Mucosa of descending colon (tissue), 3 donors: ENCODE results near the gene DDR2. TPM values are rescaled to one million over a fixed set of nuclear protein-coding genes. Genes with fewer than 3 reads are reported as not detected.
A peak's percentile ranks its signal among the peaks of the same experiment; 100 is the strongest.

Source experiments
- ATAC-seq: fragments of 200-7000 bp; cut with Tn5 transposase; one replicate; pipeline ENCODE4 v1.9.1; 2020; ENCODE audit warnings: mild to moderate bottlenecking, moderate library complexity
- DNase-seq, 3 donors: peaks; one replicate each; pipeline ENCODE4 v3.0.0-alpha.2; 2020
- H3K36me3 ChIP-seq: fragments of 200-600 bp; one replicate; pipeline ENCODE4 v1.8.0; 2021; ENCODE audit warnings: low read depth, mild to moderate bottlenecking
- H3K4me1 ChIP-seq: fragments of 200-600 bp; one replicate; pipeline ENCODE4 v1.8.0; 2021; ENCODE audit warnings: low read depth, mild to moderate bottlenecking
- H3K4me3 ChIP-seq: fragments of 200-600 bp; one replicate; pipeline ENCODE4 v1.8.0; 2021; ENCODE audit warnings: mild to moderate bottlenecking
- H3K9me3 ChIP-seq: fragments of 200-600 bp; one replicate; pipeline ENCODE4 v1.8.0; 2021; ENCODE audit warnings: mild to moderate bottlenecking
- intact Hi-C, 2 donors: fragments of 100-400 bp; cut with DNase I in 1 of 2; cut with micrococcal nuclease in 1 of 2; formaldehyde crosslinking; loops; one replicate each; pipeline versions ENCODE4 v1.11.0 to v1.11.1; 2022; cut with DNase I, micrococcal nuclease
- total RNA-seq, 3 donors: library from RNA; stranded (reverse); fragmentation: NEBNext Ultra II Directional in 2 of 3; extraction: Animal tissue kit (Norgen Biotek cat#: 25700) in 2 of 3; gene quantifications; one replicate each; pipeline versions ENCODE4 v1.2.1 to v1.2.4, GENCODE V29; 2021 to 2023
- TF ChIP-seq, protein P1 (sequence below): fragments of 200-600 bp; IDR thresholded peaks from one replicate; pipeline ENCODE4 v1.8.0; 2022; ENCODE audit warnings: antibody characterized with exemption, mild to moderate bottlenecking
- donor health status: DM: no; HTN: no; CAD: no; lungs with moderate emphysema.
- donor health status: DM: no; HTN: no; CAD: no.
- donor health status: DM: no; HTN: yes; CAD: no.

DDR2 gene
- total RNA-seq, 3 donors from 2014 or later: 13.3 to 203 (median 28.0) TPM

DNA sequence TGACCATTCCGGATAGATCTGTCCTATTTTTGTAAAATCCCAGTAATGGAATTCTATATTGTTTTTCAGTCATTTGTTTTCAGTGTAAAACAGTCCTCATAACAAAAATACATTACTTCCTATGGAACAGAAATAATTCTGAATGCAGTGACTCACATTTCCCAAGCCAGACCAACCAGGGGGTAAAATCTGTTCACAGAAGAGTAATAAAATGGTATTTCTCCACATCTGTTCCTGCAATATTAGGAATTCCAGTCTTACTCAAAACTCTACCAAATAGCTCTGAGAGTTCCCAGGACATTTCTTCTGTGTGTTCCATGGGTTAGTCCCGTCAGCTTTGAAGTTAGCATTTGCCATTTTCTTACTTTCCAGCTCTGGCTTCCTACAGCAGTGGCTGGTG lies 2.6 kb upstream of the DDR2 start:
- Histone ChIP-seq H3K4me1 (no peaks in the 10 kb centered on the region), H3K4me3 (no peak overlapping the region), H3K36me3 (no peaks in the 10 kb centered on the region), H3K9me3 (no peaks in the 10 kb centered on the region)
- TF ChIP-seq, protein P1, sequence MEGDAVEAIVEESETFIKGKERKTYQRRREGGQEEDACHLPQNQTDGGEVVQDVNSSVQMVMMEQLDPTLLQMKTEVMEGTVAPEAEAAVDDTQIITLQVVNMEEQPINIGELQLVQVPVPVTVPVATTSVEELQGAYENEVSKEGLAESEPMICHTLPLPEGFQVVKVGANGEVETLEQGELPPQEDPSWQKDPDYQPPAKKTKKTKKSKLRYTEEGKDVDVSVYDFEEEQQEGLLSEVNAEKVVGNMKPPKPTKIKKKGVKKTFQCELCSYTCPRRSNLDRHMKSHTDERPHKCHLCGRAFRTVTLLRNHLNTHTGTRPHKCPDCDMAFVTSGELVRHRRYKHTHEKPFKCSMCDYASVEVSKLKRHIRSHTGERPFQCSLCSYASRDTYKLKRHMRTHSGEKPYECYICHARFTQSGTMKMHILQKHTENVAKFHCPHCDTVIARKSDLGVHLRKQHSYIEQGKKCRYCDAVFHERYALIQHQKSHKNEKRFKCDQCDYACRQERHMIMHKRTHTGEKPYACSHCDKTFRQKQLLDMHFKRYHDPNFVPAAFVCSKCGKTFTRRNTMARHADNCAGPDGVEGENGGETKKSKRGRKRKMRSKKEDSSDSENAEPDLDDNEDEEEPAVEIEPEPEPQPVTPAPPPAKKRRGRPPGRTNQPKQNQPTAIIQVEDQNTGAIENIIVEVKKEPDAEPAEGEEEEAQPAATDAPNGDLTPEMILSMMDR: no peak
- DNase-seq: no peak
- intact Hi-C loops: no loop called here
- ATAC-seq: no peak

DNA sequence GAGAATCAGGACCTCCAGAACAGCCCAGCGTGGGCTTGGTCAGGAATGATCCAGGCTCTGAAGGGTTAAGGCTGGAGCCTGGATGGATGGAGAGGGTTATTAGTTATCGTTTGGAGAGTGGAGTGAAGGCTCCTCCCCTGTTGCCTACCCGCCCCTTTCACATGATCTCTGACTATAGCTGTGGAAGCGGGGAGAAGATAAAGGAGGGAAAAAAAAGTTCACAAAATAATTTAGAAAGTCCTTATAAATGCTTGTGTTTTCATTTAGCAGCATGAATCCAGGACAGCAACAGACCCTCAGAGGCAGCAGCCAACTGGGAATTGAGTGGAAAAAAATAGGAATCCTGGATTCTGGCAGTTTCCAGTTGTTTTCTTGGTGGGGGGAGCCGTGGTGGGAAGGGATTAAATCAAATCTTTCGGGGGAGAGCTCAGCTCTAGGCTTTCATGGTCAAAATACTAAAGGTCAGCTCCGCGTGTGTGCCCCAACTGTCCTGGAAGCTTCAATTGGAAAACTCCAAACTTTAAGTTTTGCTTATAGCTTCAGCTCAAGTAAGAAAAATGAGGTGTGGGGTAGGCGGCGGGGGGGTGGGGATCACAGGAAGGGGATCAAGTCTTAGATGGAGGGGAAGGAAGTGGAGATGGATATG lies 595 bp upstream of the DDR2 start:
- no peak overlapping the region for H3K4me3 ChIP-seq
- TF ChIP-seq, protein P1: no peak
- intact Hi-C loops: no loop called here
- H3K9me3 ChIP-seq: no peaks in the 10 kb centered on the region
- DNase-seq (no peak), ATAC-seq (peak; percentile 47)
- no peaks in the 10 kb centered on the region for H3K36me3 ChIP-seq
- no peaks in the 10 kb centered on the region for H3K4me1 ChIP-seq

DNA sequence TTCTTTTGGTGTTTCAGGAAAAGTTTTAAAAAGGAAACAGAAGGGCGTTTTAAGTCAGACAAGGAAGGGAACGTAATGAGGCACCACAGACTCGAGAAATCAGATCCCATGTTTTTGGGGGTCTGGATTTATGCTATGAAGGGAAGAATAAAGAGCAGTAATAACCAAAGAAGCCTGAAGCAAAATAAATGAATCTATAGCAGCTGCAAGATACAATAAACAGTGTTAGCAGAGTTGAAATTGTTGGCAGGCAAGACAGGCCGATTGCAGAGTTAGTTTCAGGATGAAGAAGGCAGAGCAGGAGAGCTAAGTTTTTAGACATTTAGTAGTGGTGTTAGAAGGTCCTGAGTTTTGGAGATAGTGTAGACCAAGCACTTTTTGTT lies 425 bp downstream of the DDR2 start:
- Histone ChIP-seq H3K4me1 (no peaks in the 10 kb centered on the region), H3K9me3 (no peaks in the 10 kb centered on the region), H3K4me3 (peak overlapping the region; percentile 11), H3K36me3 (no peaks in the 10 kb centered on the region)
- DNase-seq (no peak), ATAC-seq (no peak)
- TF ChIP-seq, protein P1: no peak
- intact Hi-C loops: no loop called here

DNA sequence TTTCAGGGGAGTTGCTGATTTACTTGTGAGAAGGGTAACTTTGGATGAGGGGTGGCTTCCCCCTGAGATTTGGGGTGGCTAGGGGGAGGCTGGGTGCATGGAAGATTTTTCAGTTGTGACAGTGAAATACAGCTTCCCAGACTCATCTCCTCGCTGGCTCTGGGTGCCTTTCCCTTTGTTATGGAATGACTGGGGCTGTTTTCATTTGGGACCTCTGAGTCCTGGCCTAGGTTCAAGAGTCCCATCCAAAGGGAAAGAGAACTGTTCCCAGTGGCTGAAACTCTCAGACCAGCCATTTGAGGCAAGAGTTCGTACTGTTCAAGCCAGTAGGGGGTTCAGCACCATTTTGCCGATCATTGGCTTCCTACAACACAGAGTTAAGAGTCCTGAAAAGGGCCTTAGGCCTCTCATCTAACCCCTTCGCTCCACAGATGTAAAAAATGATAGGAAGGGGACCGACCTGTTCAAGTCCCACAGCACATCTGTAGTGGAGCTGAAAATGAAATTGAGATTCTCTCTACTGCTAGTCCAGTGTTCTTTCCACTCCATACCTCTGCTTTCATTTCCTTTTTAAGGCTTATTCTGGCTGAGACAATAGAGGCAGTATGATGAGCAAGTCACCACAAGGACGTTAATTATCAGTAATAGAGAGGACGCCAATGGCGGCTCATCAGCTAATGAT lies 958 bp downstream of the DDR2 start:
- Histone ChIP-seq H3K4me1 (no peaks in the 10 kb centered on the region), H3K4me3 (peak overlapping the region; percentile 11), H3K9me3 (no peaks in the 10 kb centered on the region), H3K36me3 (no peaks in the 10 kb centered on the region)
- intact Hi-C loops: no loop called here
- DNase-seq (no peak), ATAC-seq (peak; percentile 31)
- TF ChIP-seq, protein P1: no peak

DNA sequence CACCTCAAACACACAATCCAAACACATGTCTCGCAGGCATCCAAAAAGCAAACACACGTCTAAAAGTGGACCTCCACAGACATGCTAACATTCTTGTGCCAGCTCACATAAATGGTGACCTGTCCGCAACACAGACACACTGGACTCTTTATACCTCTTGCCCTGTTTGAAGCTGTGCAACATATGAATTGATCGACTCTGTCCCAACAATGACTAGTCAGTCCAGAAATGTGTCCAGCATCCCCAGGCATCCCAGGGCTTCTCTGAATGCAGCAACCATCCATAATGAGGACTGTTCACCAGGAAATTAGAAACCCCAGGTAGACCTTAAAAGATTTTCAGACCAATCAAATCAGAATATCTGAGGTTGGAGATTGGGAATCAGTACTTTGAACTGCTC lies 3.2 kb downstream of the DDR2 start:
- intact Hi-C loops: no loop called here
- ATAC-seq (no peak), DNase-seq (no peak)
- H3K9me3 ChIP-seq: no peaks in the 10 kb centered on the region
- TF ChIP-seq, protein P1: no peak
- H3K36me3 ChIP-seq: no peaks in the 10 kb centered on the region
- H3K4me3 ChIP-seq: no peak overlapping the region
- H3K4me1 ChIP-seq: no peaks in the 10 kb centered on the region
